Renal cortical epithelial cell (primary cell): ENCODE data around the gene FHAD1. TPM values are rescaled to one million over a fixed set of nuclear protein-coding genes. Genes with fewer than 3 reads are reported as not detected.
A peak's percentile ranks its signal among the peaks of the same experiment; 100 is the strongest.
"Not testable (repeated sequence)": the region's sequence is repeated elsewhere in the genome, so short reads cannot be mapped to it uniquely, and the experiment has no call there.

ENCODE experiments used
- DNase-seq: peaks from one replicate; pipeline ENCODE4 v3.0.0-alpha.2; 2011; ENCODE audit warnings: low read depth
- total RNA-seq: library from RNA; depleted of rRNA; stranded (reverse); fragments of >200 nt; gene quantifications from 2 replicates; pipeline ENCODE4 v1.2.3, GENCODE V29; 2014

The FHAD1 gene
- total RNA-seq, 1 donor from 2014 or later: 1.3 TPM

- DNase-seq: no peak
Measured at GRCh38 chr1:15370781-15371520, 123.9 kb downstream of the FHAD1 start.

- DNase-seq: no peak
Measured at GRCh38 chr1:15371610-15372545, 124.9 kb downstream of the FHAD1 start.

DNA sequence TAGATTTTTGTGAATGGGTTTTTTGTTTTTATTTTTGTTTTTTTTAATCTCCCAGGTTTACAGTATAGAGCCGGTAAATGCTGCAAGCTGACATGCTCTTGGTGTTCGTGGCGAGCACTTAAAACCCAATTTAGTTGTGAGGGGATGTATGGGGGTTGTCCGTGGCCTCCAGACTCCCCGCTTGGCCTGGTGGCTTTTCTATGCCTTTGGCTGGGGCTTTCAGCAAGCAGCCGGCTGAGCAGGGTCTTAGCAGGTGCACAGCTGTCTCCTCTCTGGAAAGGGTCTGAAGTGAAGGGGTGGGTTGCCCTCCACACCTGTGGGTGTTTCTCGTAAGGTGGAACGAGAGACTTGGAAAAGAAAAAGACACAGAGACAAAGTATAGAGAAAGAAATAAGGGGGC, 131.7 kb downstream of the FHAD1 start:
- no peak for DNase-seq

DNA sequence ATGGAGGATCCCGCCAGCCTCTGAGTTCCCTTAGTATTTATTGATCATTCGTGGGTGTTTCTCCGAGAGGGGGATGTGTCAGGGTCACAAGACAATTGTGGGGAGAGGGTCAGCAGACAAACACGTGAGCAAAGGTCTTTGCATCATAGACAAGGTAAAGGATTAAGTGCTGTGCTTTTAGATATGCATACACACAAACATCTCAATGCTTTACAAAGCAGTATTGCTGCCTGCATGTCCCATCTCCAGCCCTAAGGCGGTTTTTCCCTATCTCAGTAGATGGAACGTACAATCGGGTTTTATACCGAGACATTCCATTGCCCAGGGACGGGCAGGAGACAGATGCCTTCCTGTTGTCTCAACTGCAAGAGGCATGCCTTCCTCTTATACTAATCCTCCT, 132.1 kb downstream of the FHAD1 start:
- DNase-seq: not testable (repeated sequence)

GRCh38 chr1:15380601-15381508, 133.8 kb downstream of the FHAD1 start:
- DNase-seq: no peak

GRCh38 chr1:15381805-15382204, 134.8 kb downstream of the FHAD1 start:
- no peak for DNase-seq

- DNase-seq: no peak
Measured at GRCh38 chr1:15382601-15383518, 135.8 kb downstream of the FHAD1 start.

- DNase-seq: no peak
Measured at GRCh38 chr1:15383810-15384209, 136.8 kb downstream of the FHAD1 start.

DNA sequence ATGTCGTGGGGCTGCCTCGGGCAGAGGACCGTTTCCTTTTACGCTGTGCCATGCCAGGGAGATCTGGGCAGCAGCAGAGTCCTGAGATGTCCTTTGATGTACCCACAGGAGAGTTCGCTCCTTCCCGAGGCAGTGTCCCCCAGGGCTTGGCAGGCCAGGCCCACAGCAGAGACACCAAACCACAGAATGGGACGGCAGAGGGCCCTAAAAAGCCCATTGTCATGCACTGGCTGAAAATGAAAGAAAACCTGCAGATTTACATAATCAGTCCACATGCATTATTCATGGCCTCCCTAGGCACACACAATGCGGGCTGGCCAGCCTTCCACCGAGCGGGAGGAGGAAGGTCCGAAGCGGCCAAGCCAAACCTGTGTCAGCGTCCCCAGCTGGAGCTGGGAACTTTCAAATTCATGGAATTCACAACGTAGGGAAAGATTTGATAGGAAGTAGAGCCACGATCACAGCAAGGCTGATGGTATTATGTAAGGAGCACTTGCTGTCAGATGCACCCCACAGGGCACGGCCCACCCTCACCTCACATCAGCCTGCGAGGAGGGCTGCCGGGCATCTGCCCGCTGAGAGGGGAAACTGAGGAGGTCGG, 137.4 kb downstream of the FHAD1 start:
- DNase-seq: peak; percentile 32

DNA sequence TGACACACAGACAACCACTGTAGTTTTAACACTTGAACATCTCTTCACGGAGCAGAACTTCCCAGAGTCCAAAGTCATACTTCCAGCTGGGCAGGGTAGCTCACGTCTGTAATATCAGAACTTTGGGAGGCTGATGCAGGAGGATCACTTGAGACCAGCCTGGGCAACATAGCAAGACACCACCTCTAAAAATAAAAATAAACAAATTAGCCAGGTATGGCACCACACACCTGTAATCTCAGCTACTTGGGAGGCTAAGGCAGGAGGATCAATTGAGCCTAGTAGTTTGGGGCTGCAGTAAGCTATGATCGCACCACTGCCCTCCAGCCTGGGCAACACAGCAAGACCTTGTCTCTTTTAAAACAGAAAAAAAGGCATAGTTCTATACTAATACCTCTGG, 138.4 kb downstream of the FHAD1 start:
- no peak for DNase-seq

DNA sequence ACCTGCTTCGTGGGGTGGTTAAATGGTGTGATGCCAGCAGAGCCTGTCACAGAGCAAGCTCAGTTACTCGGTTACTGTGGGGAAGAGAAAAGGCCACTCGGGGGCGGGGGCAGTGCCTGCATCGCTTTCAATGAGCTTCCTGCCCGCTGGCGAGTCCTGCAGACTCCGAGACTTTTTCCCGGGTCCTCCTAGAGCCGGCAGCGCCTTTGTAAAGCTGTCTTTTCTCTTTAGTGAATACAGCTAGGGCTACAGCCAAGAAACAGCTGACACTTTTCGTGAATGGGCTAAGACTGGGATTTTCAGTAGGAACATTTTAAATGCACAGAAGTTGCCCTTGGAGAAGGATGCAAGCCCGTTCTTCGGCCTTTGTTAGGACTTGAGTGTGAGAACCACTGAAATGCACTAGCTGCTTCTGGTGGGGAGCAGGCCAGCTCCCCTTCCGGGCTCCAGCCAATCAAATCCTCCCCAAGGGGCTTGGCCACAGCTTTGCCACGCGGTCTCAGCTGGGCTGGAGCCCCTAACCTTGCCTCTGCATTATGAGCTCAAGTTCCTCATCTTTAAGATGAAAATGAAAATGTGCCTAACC, 139.2 kb downstream of the FHAD1 start:
- no peak for DNase-seq

DNA sequence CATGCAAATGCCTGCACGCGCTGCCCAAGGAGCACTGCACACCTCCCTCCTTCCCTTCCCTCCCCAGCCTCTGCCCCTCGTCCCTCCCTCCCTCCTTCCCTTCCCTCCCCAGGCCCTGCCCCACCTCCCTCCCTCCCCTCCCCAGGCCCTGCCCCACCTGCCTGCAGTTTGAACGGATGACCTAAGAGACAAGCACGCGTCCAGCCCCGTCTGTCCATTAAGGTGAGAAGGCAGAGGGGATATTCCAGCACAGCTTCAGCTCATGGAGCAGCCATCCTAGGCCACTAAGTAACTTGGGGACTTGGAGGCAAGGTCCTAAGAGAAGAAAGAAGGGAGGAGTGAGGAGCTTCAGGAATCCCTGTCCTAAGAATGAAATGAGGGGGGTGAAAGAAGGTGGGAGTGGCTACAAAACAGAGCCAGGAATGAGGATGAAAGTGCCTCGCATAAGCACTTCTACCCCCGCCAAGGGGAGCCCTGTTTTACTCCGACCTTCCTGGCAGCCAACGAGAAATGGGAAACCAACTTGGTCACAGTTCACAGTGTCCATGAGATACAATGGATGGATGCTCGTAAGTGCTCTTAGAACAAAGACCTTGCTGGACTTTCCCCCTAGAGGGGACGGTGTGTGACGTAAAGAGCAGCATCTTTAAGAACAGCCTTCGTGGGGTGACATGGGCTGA, 141.3 kb downstream of the FHAD1 start:
- DNase-seq: no peak

- DNase-seq: not testable (repeated sequence)
Measured at GRCh38 chr1:15389828-15390227, 142.8 kb downstream of the FHAD1 start.

- DNase-seq: no peak
Measured at GRCh38 chr1:15390667-15391066, 143.6 kb downstream of the FHAD1 start.

- DNase-seq: peak; percentile 16
Measured at GRCh38 chr1:15391366-15391765, 144.3 kb downstream of the FHAD1 start.

DNA sequence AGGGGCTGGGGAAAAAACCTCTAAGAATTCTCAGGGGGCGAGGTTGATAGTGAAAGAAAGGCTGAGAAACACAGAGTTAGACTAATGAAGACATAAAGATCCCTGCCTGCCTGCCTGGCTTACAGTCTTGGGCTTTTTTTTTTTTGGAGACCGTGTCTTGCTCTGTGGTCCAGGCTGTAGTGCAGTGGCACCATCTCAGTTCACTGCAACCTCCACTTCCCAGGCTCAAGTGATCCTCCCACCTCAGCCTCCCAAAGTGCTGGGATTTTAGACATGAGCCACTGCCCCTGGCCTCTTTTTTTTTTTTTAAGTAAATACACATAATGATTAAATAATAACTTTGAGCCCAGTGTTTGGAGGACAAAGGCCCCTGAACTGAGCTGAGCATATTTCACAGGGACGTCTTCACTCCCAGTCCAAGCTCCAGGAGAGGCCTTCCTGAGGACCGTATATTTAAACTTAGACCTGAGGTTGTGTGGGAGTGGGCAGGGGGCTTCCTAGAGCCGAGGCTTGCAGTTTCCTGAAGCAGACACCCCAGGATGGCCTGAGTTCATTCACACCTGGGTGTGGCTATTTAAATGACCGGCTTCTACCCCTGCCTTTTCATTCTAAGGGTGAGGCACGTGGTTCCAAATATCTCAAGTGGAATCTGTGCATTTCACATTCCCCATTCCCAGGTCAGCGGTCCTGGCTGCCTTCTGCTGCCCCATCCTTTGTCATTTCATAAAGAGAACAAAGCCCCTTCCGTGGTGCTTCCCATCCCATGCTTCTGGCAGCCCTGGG, 146.6 kb downstream of the FHAD1 start:
- DNase-seq: no peak

DNA sequence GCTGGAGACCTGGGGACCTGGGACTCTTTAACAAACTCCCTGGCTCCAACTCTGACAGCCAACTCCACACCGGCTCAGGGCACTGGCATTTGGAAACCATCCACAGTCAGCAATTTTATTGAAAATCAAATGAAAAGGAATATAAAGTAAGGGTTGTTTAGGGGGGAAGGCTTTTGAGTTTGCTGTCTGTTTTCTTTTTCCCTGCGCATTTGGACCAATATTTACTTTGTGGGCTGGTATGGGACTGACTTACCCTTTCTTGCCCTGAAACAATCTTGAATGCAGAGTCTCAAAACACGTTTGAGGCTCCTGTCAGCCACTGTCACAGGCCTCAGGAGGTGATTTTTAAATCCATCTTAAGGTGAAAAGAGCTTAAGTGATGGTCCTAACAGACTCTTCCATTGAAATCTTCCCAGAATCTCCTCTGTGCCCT, 147.3 kb downstream of the FHAD1 start:
- DNase-seq: no peak

DNA sequence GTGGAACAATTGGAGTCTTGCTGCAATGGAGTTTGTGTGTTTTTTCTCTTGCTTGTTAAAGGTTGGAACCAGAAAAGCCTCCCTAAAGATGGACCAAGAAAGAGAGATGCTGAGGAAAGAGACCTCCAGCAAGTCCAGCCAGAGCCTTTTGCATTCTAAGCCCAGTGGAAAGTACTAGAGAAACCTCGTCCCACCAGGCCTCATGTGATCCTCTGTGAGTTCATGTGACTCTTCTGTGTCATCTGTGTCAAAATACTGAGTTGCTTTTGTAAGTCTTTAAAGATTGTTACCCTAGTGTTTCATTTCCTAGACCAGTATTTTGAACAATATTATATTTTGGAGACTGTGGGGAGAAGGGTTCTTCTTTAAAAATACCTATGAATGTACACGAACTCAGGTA, 150.2 kb downstream of the FHAD1 start:
- no peak for DNase-seq

- DNase-seq: no peak
Measured at GRCh38 chr1:15399710-15400109, 152.7 kb downstream of the FHAD1 start.
